ENCODE data around the gene AP5M1. TPM values are rescaled to one million over a fixed set of nuclear protein-coding genes. Genes with fewer than 3 reads are reported as not detected.
"Not testable (repeated sequence)": the region's sequence is repeated elsewhere in the genome, so short reads cannot be mapped to it uniquely, and the experiment has no call there.

AP5M1 gene
- 18.2 TPM for total RNA-seq

GRCh38 chr14:57268161-57269069 lies at the start of gene AP5M1, which contains the start of gene EXOC5:
TSS of gene AP5M1 (plus strand) at chr14:57268971. CDS start at chr14:57269315, 344 bp downstream.
TSS of gene EXOC5 (minus strand) at chr14:57268905. CDS start at chr14:57268648, 257 bp downstream.
- peak; percentile 79 for DNase-seq

GRCh38 chr14:57221931-57222330 lies 46.8 kb upstream of the AP5M1 start:
- DNase-seq, result no peak

- no peak for DNase-seq
Measured at GRCh38 chr14:57227083-57227482, 41.7 kb upstream of the AP5M1 start.

GRCh38 chr14:57228320-57228719 lies 40.5 kb upstream of the AP5M1 start:
- DNase-seq, result not testable (repeated sequence)

DNA sequence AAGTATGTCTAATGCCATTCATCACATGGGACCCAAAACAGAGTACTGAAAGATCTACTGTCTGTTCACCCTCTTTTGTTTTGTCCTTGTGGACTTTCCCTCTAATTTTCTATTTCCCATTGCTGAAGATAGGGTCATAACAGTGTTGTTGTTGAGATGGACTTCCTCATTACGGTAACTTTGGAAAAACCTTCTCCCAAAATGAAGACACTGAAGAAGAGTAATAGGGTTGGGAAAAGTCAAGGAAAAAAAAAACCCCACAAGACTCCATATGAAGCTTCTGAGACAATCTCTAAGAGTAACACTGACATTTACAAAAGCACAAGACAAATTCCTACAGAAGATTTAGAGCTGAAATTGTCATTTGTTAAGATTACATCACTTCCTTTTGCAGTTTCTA lies 36.8 kb upstream of the AP5M1 start:
- no peak for DNase-seq

DNA sequence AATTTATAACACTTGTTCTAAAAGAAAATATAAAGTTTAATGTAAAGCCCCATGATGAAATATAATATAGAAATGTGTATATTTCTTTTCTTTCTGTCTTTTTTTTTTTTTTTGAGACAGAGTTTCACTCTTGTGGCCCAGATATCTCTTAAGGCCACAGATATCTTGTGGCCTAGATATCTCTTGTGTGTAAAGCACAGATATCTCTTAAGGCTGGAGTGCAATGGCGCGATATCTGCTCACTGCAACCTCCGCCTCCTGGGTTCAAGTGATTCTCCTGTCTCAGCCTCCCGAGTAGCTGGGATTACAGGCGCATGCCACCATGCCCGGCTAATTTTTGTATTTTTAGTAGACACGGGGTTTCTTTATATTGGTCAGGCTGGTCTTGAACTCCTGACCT lies 28.7 kb upstream of the AP5M1 start:
- not testable (repeated sequence) for DNase-seq

DNA sequence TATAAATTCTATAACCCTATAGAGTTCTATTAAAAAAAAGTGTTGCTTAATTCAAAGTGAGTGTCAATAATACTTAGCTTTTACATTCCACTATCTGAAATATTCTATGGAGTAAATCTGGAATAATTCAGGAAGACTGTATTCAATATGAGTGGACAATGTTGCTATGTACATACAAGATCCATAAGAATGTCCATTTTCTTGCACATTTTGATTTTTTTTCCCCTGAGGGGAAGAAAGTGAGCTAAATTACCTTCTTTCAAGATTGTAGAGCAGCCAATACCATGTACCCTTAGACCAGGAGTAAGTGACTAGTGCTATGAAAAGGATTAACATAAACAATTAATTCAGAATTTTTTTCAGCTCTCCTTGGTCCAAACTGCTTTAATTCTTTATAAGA lies 25.5 kb upstream of the AP5M1 start:
- no peak for DNase-seq

DNA sequence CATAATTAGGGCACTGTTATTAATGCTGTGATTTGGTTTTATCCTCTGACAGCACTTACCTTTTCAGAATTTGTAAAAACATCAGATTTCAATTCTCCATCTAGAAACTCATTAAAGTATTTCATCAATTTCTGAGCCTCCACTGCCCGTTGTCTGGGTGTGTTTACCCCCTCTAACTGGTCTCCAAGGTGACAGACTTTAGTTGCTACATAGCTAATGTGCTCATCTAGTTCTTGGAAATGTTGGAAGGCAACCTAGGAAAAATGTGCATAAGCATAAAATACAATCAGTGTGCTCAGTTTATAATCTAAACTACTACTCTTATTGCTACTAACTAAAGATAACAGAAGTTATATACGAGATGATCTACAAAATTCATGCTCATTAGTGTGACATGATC lies 24.7 kb upstream of the AP5M1 start:
- no peak for DNase-seq

- DNase-seq, result no peak
Measured at GRCh38 chr14:57245941-57246340, 22.8 kb upstream of the AP5M1 start.

GRCh38 chr14:57246933-57247657 lies 21.7 kb upstream of the AP5M1 start:
- no peak for DNase-seq

DNA sequence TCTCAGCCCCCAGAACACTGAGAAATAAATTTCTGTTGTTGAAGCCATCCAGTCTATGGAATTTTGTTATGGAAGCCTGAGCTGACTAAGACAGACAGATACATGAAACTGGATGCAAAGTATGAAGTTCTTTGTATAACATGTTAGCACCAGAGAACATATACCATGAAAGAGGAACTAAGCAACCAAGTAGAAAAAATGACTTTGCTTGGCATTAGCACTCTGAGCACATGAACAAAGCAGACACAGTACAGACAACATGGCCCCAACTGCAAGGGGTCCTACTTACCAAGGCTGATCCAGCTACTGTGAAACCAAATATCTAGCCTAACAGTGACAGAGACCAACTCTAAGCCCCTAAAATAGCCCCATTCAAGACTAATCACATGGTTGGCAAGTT lies 13.9 kb upstream of the AP5M1 start:
- DNase-seq, result no peak

GRCh38 chr14:57258221-57258620 lies 10.6 kb upstream of the AP5M1 start:
- DNase-seq, result not testable (repeated sequence)

DNA sequence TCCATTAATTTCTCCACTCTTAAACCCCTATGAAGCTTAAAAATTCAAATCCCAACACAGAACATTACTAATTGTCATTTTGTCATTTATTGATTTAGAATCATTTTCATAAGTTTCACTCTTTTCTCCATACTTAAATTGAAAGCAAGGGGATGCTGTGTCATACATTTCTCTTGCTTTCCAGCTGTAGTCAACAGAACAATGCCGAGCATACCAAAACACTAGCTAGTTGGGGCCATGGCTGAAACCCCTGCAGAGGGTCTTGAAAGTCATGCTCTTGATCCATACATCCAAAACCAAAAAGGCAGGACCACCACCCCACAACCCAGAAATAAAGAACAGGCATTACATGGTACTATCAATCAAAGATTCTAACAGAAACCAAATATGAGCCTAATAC lies 9.1 kb upstream of the AP5M1 start:
- DNase-seq, result no peak

DNA sequence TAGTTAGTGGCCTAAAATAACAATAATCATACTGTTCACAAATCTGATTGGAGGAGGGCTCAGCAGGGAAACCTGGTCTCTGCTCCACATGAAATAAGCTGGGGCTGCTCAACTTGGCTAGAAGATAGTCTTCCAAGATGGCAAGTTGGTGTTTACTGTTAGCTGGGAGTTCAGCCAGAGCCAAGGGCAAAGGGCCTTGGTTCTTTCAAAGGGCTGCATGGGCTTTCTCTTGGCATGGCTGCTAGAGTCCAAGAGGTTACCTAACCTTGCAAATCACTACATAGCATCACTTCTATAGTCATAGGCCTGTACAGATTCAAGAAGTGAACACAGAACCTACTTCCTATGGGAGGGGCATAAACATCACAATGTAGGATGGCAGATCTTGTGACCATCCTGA lies 7.2 kb upstream of the AP5M1 start:
- no peak for DNase-seq

GRCh38 chr14:57262117-57262516 lies 6.7 kb upstream of the AP5M1 start:
- no peak for DNase-seq

DNA sequence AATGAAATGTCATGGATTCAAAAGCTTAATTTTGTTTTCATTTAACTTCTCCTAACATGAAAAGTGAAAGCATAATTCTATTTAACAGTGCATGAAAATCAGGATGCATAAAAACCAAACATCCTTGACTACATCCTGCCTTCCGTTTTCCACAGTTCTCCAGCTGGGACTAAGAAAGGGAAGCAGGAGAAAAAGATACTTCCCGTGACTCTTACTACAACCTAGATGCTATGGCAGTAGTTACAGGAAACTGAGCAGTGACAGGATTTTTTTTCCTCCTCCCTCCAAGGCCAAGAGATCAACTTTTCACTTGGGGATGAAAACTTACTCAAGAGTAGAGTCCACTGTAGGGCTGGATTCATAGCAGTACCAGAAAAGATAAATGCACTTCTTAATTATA lies 2.7 kb upstream of the AP5M1 start:
- no peak for DNase-seq

DNA sequence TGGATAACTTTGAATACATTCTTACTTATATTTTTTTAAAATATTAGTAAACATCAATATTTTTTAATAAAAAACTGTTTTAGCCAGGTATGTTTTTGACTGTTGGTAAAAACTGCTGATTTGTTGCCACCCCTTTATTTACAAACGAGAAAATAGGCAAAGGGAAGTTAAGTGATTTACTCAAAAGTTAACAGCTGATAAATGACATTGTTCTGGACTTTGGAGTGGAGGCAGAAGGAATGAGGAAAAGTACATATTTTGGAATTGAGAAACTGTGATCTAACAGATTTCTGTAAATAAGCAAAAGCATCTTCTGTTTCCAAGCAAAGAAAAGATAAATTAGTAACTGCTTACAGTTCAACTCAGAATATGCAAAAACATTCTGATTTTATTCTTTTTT lies 4.5 kb downstream of the AP5M1 start:
- no peak for DNase-seq

DNA sequence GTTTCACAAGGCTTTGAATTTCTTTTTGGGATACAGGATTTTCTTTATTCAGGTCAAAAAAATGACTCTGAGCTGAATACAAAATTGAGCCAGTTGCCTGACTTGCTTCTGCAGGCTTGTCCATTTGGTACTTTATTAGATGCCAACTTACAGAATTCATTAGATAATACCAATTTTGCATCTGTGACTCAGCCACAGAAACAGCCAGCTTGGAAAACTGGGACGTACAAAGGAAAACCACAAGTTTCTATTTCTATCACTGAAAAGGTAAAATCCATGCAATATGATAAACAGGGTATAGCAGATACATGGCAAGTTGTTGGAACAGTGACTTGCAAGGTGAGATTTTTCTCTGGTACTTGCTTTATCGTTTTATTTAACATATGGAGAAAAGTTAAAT lies 5.8 kb downstream of the AP5M1 start:
- no peak for DNase-seq

- no peak for DNase-seq
Measured at GRCh38 chr14:57275023-57275664, 6.4 kb downstream of the AP5M1 start.

- DNase-seq, result no peak
Measured at GRCh38 chr14:57277062-57277461, 8.3 kb downstream of the AP5M1 start.

GRCh38 chr14:57287745-57288144 lies 19.0 kb downstream of the AP5M1 start:
- DNase-seq, result no peak

DNA sequence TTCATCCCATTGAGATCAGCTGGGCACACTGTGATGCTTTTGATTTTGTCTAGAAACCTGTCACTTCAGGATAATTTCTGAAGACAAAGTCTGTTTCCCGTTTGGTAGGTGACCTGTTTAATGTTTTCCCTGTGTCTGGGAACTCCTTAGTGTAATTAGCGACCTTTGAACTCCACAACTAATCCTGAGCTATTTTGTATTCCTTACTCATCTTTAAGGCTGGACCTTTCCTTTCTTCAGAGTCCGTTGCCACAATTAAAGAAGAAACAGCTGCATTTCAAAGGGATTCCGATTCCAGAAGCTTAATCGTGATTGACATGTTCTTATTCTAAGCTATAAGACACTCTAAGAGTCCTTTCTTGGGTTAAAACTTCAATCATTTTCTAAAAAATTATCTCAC lies 22.0 kb downstream of the AP5M1 start:
- no peak for DNase-seq

Measured in skin of body (tissue), 2 donors.